ENCODE data around the gene UPK2.
A peak's percentile ranks its signal among the peaks of the same experiment; 100 is the strongest.
"Not testable (repeated sequence)": the region's sequence is repeated elsewhere in the genome, so short reads cannot be mapped to it uniquely, and the experiment has no call there.

Gene UPK2

DNA sequence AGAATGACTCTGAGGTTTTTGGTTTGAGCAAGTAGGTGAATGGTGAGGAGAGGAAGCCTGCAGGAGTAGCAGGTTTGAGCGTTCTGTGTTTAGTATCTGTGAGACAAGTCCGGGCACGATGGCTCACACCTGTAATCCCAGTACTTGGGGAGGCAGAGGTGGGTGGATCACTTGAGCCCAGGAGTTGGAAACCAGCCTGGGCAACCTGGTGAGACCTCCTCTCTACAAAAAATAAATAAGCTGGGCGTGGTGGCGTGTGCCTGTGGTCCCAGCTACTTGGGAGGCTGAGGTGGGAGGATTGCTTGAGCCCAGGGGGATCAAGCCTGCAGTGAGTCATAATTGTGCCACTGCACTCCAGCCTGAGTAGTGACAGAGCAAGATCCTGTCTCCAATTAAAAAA, 32.2 kb downstream of the UPK2 start:
- no peak for DNase-seq (ENCODE audit: low spot score)

DNA sequence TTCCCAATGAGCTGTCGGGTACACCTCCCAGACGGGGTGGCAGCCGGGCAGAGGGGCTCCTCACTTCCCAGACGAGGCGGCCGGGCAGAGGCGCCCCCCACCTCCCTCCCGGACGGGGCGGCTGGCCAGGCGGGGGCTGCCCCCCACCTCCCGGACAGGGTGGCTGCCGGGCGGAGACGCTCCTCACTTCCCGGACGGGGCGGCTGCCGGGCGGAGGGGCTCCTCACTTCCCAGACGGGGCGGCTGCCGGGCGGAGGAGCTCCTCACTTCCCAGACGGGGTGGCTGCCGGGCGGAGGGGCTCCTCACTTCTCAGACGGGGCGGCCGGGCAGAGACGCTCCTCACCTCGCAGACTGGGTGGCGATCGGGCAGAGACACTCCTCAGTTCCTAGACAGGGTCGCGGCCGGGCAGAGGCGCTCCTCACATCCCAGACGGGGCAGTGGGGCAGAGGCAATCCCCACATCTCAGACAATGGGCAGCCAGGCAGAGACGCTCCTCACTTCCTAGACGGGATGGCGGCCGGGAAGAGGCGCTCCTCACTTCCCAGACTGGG, 35.5 kb downstream of the UPK2 start:
- DNase-seq (ENCODE audit: low spot score), result not testable (repeated sequence)

DNA sequence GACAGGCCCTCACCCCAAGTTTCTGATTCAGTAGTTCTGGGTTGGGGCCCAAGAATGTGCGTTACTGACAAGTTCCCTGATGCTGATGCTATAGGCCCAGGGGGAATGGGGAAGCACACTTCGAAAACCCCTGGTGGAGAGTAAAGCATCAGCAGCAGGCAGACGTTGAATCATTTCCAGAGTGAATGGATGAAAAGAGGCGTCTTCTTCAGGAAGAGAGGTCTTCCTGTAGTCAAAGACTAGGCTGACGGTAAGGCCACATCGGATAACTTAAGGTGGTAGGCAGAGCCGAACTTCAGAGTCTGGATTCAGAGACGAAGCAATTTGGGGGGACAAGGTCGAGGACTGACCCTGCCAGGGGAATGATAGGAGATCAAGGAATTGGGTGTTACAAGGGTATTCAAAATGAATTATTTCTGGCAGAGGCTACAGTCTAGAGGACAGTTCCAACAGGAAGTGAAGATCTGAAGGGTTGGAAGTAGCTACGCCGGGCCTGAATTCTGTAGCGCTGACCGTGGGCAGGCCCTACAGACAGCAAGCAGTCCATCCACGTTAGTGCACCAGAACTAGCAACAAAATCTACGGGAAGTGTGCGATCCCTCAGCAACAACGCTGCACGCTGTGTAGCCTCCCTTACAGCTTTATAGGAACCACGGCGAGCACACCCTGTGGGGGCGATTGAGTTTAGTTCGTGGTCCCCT, 41.0 kb downstream of the UPK2 start:
- DNase-seq (ENCODE audit: low spot score), result peak; percentile 67

DNA sequence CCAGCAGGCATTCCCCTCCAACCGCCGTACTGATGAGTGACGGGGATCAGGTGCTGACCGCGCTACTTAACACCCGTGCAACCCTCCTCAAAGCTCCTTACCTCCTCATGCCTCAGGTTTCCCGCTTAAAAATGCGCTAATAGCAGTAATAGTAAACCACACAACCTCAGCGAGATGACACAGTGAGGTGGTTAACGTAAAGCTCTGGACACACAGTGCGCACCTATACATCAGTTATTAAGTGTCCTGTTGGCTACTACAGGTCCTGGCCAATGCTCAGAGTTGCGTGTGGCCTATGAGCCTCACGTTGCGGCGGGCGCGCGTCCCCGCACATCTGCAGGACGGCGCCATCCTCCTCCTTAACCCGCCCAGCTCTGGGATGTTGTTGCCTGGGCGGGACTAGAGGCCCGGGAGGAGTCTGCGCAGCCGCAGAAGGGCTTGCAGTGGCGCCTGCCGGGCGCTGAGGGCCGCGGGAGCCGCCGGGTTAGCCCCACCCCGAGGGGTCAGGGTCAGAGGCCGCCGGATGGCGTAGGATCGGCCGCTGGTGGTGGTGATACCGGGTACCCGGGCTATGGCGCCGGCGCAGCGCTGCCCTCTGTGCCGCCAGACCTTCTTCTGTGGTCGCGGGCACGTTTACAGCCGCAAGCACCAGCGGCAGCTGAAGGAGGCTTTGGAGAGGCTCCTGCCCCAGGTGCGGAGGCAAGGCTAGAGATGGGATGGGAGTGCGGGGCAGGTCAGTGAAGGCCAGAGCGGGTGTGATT, 41.7 kb downstream of the UPK2 start, which contains the start of gene CENATAC:
CENATAC (plus strand) TSS at position 512 of the 761 bp plus-strand sequence; CDS start at position 572, 60 bp downstream.
- DNase-seq (ENCODE audit: low spot score), result peak; percentile 98

DNA sequence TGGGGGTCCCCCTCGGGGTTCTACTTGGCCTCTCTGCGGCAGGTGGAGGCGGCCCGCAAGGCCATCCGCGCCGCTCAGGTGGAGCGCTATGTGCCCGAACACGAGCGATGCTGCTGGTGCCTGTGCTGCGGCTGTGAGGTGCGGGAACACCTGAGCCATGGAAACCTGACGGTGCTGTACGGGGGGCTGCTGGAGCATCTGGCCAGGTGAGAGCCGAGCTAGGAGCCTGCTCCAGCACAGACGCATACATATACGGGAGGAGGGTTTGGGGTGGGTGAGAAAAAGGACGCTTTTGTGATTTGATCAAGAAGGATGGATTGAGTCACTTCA, 42.3 kb downstream of the UPK2 start:
- no peak for DNase-seq (ENCODE audit: low spot score)

DNA sequence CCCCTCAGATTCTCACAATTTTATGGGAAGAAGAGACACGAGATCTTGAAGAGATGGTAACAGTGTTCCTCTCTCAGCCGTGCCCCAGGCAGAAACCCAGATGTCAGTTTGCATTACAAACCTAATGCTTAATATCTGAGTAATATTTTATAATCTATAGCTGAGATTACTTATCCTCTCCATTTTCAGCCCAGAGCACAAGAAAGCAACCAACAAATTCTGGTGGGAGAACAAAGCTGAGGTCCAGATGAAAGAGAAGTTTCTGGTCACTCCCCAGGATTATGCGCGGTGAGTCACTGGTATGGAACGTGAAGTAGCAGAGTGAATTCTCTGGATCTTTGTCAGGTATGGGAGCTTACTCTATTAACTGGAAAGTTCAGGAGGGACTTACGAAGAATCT, 42.7 kb downstream of the UPK2 start:
- no peak for DNase-seq (ENCODE audit: low spot score)

DNA sequence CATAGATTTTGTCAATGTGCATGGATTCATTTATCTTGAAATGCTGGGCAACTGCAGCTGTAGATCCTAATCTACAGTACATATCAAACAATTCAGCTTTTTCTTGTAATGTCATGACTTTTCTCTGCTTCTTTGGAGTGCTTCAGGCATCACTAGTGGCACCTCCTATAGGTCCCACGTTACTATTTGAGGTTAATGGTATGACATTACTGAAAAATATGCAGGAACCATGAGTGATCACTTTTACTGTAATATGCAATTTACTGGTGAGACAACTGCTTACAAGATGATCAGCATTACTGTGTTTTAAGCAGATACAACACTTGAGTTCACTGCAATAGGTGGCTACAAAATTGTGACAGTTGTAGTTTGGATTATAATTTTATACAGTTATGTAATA, 44.8 kb downstream of the UPK2 start:
- no peak for DNase-seq (ENCODE audit: low spot score)

DNA sequence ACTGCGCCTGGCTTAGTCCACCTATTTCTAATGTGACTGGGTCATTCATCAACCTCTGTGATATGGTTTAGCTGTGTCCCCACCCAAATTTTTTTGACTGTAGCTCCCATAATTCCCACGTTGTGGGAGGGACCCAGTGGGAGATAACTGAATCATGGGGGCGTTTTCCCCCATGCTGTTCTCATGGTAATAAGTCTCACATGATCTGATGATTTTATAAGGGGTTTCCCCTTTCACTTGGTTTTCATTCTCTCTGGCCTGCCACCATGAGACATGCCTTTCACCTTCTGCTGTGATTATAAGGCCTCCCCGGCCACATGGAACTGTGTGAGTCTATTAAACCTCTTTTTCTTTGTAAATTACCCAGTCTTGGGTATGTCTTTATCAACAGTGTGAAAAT, 50.6 kb downstream of the UPK2 start:
- no peak for DNase-seq (ENCODE audit: low spot score)

Data from germinal center (tissue), 1 donor.